ENCODE measurements around the gene IL17D. TPM values are rescaled to one million over a fixed set of nuclear protein-coding genes. Genes with fewer than 3 reads are reported as not detected.

Gene IL17D
- total and polyA plus RNA-seq, 3 donors from 2014 or later: 1.6 to 5.3 (median 4.8) TPM

Other genes with a start within 250 kb of the IL17D start
- 10 to 100 TPM in 1 of 2 donors, 1 to 10 TPM in 1; 8.0 to 16.8 TPM for gene CRYL1, start 177.8 kb upstream of the IL17D start, total RNA-seq
- 16.8 TPM for gene CRYL1, start 177.8 kb upstream of the IL17D start, polyA plus RNA-seq (ENCODE audit: insufficient read depth, low read depth, low replicate concordance)
- 100 to 1,000 TPM in 1 of 2 donors, 10 to 100 TPM in 1; 56.6 to 111 TPM for gene IFT88, start 136.5 kb upstream of the IL17D start, total RNA-seq
- 86.8 TPM for gene IFT88, start 136.5 kb upstream of the IL17D start, polyA plus RNA-seq (ENCODE audit: insufficient read depth, low read depth, low replicate concordance)
- 1 to 10 TPM; 5.8 to 7.5 TPM for gene EEF1AKMT1, start 70.3 kb downstream of the IL17D start, total RNA-seq
- 8.0 TPM for gene EEF1AKMT1, start 70.3 kb downstream of the IL17D start, polyA plus RNA-seq (ENCODE audit: insufficient read depth, low read depth, low replicate concordance)
- 10 to 100 TPM; 27.6 to 31.4 TPM for gene XPO4, start 199.0 kb downstream of the IL17D start, total RNA-seq
- gene XPO4, start 199.0 kb downstream of the IL17D start, polyA plus RNA-seq (ENCODE audit: insufficient read depth, low read depth, low replicate concordance): 13.0 TPM